HepG2 (cell line): ENCODE measurements around the gene SLC16A3. TPM values are rescaled to one million over a fixed set of nuclear protein-coding genes. Genes with fewer than 3 reads are reported as not detected.

Source experiments
- ATF7 ChIP-seq, 2 experiments: fragments of 450-650 bp in 1 of 2; sonication (generic) in 1 of 2; formaldehyde crosslinking in 1 of 2; IDR thresholded peaks; 2 replicates each; pipeline versions ENCODE4 v1.4.0 to v1.6.1; 2016 to 2020; ENCODE audit warnings: antibody characterized with exemption in 1 of 2, mild to moderate bottlenecking in 1 of 2, missing genetic modification reagents in 1 of 2
- CEBPB ChIP-seq: IDR thresholded peaks from 2 replicates; pipeline ENCODE4 v1.6.1; 2011; ENCODE audit warnings: low read depth, low read length, improper control_type of control experiment, borderline replicate concordance
- EHMT2 ChIP-seq: fragments of 200-600 bp; sonication (generic); IDR thresholded peaks from 2 replicates; pipeline ENCODE4 v1.7.0; 2017; ENCODE audit warnings: antibody characterized with exemption, low read depth, low read length, borderline replicate concordance
- ELF4 ChIP-seq: sonication (generic); formaldehyde crosslinking; IDR thresholded peaks from 2 replicates; pipeline ENCODE4 v1.5.0; 2020; ENCODE audit warnings: missing genetic modification reagents, mild to moderate bottlenecking, moderate library complexity, borderline replicate concordance
- GLMP ChIP-seq: sonication (generic); formaldehyde crosslinking; IDR thresholded peaks from 2 replicates; pipeline ENCODE4 v1.9.0; 2021; ENCODE audit warnings: missing genetic modification reagents, mild to moderate bottlenecking, borderline replicate concordance
- GTF3A ChIP-seq: sonication (generic); formaldehyde crosslinking; conservative IDR thresholded peaks from 2 replicates; pipeline ENCODE4 v1.4.0; 2020; ENCODE audit warnings: mild to moderate bottlenecking, missing genetic modification reagents
- MAF1 ChIP-seq: sonication (generic); formaldehyde crosslinking; IDR thresholded peaks from 2 replicates; pipeline ENCODE4 v1.5.0; 2020; ENCODE audit warnings: missing genetic modification reagents, borderline replicate concordance
- MAZ ChIP-seq, 2 experiments: sonication (generic) in 1 of 2; formaldehyde crosslinking in 1 of 2; IDR thresholded peaks; 2 replicates each; pipeline versions ENCODE4 v1.5.0 to v1.6.1; 2012 to 2020; ENCODE audit warnings: low read depth in 2 of 2, mild to moderate bottlenecking in 2 of 2, borderline replicate concordance in 1 of 2, improper control_type of control experiment in 1 of 2, low read length in 1 of 2, missing genetic modification reagents in 1 of 2, moderate library complexity in 1 of 2
- NFYC ChIP-seq: IDR thresholded peaks from 2 replicates; pipeline ENCODE4 v1.6.1; 2016; ENCODE audit warnings: missing genetic modification reagents, missing compliant biosample characterization
- PCBP1 ChIP-seq: fragments of 200-400 bp; formaldehyde crosslinking; IDR thresholded peaks from 2 replicates; pipeline ENCODE4 v1.6.1; 2017; ENCODE audit warnings: mild to moderate bottlenecking, low read depth, low read length, borderline replicate concordance
- RAD51 ChIP-seq: fragments of 450-650 bp; IDR thresholded peaks from 2 replicates; pipeline ENCODE4 v1.6.1; 2016; ENCODE audit warnings: borderline replicate concordance
- RNF2 ChIP-seq: fragments of 450-650 bp; conservative IDR thresholded peaks from 2 replicates; pipeline ENCODE4 v1.6.1; 2016; ENCODE audit warnings: low read depth
- ZKSCAN1 ChIP-seq: fragments of 150-350 bp; IDR thresholded peaks from 2 replicates; pipeline ENCODE4 v1.6.1; 2014; ENCODE audit warnings: low read length
- ZNF121 ChIP-seq: sonication (generic); formaldehyde crosslinking; IDR thresholded peaks from 2 replicates; pipeline ENCODE4 v1.5.0; 2020; ENCODE audit warnings: mild to moderate bottlenecking, missing genetic modification reagents
- ZNF280D ChIP-seq: sonication (generic); formaldehyde crosslinking; IDR thresholded peaks from 2 replicates; pipeline ENCODE4 v1.5.1; 2020; ENCODE audit warnings: mild to moderate bottlenecking, missing genetic modification reagents
- ZNF546 ChIP-seq: sonication (generic); formaldehyde crosslinking; conservative IDR thresholded peaks from 2 replicates; pipeline ENCODE4 v1.8.1; 2023; ENCODE audit warnings: mild to moderate bottlenecking, missing genetic modification reagents
- polyA plus RNA-seq, 8 experiments: library from polyadenylated mRNA; depleted of rRNA in 3 of 8; stranded (reverse) in 7 of 8; unstranded in 1 of 8; fragments of >200 nt; fragmentation: Illumina TruSeq in 4 of 8; extraction: Trizol in 4 of 8; gene quantifications; 2 replicates each; pipeline versions ENCODE4 v1.2.1 to v1.2.3, GENCODE V29; 2011 to 2016; ENCODE audit warnings: low read depth in 4 of 8, missing spikeins in 1 of 8, mixed read lengths in 1 of 8; ENCODE audit not compliant: insufficient read depth in 1 of 8
- total RNA-seq, 5 experiments: library from RNA; depleted of rRNA; stranded (reverse); fragments of >200 nt; fragmentation: Illumina TruSeq; extraction: Trizol; gene quantifications; 2 replicates each; pipeline ENCODE4 v1.2.3, GENCODE V29; 2016; ENCODE audit warnings: low read depth in 1 of 5
- TF ChIP-seq, protein P1 (sequence below): sonication (generic); formaldehyde crosslinking; IDR thresholded peaks from 2 replicates; pipeline ENCODE4 v1.4.0; 2020; ENCODE audit warnings: mild to moderate bottlenecking, missing genetic modification reagents
- TF ChIP-seq, protein P2 (sequence below): sonication (generic); formaldehyde crosslinking; IDR thresholded peaks from 2 replicates; pipeline ENCODE4 v1.4.0; 2020; ENCODE audit warnings: missing genetic modification reagents, mild to moderate bottlenecking, borderline replicate concordance

The SLC16A3 gene
- total and polyA plus RNA-seq, 2 of the 13 experiments (the other 11 are each of a cell fraction or from before 2014, with no cell fraction given), result 242 to 349 TPM

- TF ChIP-seq PCBP1, result peak; percentile 45; the same call in 1 of the 2 replicates
- TF ChIP-seq GTF3A, result no peak
- TF ChIP-seq EHMT2, result no peak; the same call in 1 of the 2 replicates
- peak; percentile 46; the same call in 1 of the 2 replicates for TF ChIP-seq NFYC
- no peak for TF ChIP-seq RAD51
- TF ChIP-seq ATF7 (IDR thresholded peaks at IDR 0.05), result peak; percentile 89
- TF ChIP-seq ATF7 (CRISPR knock-in tag; IDR thresholded peaks at IDR 0.05), result peak; percentile 98
- TF ChIP-seq ELF4, result no peak
- TF ChIP-seq RNF2, result no peak
- peak; percentile 65 for TF ChIP-seq ZNF121 (CRISPR knock-in tag)
- peak; percentile 89 for TF ChIP-seq ZNF280D (CRISPR knock-in tag)
- no peak for TF ChIP-seq ZKSCAN1
- TF ChIP-seq CEBPB, result peak; percentile 6; the same call in 1 of the 2 replicates
- TF ChIP-seq GLMP (CRISPR knock-in tag), result no peak
- TF ChIP-seq MAZ (IDR thresholded peaks at IDR 0.05; ENCODE audit: borderline replicate concordance, low read depth, low read length), result peak; percentile 72
- TF ChIP-seq MAZ (CRISPR knock-in tag; IDR thresholded peaks at IDR 0.05; ENCODE audit: low read depth), result peak; percentile 89
- TF ChIP-seq, protein P1, sequence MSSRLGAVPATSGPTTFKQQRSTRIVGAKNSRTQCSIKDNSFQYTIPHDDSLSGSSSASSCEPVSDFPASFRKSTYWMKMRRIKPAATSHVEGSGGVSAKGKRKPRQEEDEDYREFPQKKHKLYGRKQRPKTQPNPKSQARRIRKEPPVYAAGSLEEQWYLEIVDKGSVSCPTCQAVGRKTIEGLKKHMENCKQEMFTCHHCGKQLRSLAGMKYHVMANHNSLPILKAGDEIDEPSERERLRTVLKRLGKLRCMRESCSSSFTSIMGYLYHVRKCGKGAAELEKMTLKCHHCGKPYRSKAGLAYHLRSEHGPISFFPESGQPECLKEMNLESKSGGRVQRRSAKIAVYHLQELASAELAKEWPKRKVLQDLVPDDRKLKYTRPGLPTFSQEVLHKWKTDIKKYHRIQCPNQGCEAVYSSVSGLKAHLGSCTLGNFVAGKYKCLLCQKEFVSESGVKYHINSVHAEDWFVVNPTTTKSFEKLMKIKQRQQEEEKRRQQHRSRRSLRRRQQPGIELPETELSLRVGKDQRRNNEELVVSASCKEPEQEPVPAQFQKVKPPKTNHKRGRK (CRISPR knock-in tag), result no peak
- TF ChIP-seq, protein P2, sequence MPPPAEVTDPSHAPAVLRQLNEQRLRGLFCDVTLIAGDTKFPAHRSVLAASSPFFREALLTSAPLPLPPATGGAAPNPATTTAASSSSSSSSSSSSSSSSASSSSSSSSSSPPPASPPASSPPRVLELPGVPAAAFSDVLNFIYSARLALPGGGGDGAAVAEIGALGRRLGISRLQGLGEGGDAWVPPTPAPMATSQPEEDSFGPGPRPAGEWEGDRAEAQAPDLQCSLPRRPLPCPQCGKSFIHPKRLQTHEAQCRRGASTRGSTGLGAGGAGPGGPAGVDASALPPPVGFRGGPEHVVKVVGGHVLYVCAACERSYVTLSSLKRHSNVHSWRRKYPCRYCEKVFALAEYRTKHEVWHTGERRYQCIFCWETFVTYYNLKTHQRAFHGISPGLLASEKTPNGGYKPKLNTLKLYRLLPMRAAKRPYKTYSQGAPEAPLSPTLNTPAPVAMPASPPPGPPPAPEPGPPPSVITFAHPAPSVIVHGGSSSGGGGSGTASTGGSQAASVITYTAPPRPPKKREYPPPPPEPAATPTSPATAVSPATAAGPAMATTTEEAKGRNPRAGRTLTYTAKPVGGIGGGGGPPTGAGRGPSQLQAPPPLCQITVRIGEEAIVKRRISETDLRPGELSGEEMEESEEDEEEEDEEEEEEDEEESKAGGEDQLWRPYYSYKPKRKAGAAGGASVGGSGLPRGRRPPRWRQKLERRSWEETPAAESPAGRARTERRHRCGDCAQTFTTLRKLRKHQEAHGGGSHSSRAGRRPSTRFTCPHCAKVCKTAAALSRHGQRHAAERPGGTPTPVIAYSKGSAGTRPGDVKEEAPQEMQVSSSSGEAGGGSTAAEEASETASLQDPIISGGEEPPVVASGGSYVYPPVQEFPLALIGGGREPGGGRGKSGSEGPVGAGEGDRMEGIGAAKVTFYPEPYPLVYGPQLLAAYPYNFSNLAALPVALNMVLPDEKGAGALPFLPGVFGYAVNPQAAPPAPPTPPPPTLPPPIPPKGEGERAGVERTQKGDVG (CRISPR knock-in tag), result peak; percentile 94; the same call in 1 of the 2 replicates
- no peak for TF ChIP-seq ZNF546
- TF ChIP-seq MAF1 (CRISPR knock-in tag), result peak; percentile 87; the same call in 1 of the 2 replicates
Measured at GRCh38 chr17:82267575-82268379, 38.9 kb downstream of the SLC16A3 start (continued).
